Right kidney (tissue), 9 donors: ENCODE results near the gene PLEKHA7.
"Not testable (repeated sequence)": the region's sequence is repeated elsewhere in the genome, so short reads cannot be mapped to it uniquely, and the experiment has no call there.

ENCODE experiments used
- DNase-seq: peaks from one replicate; pipeline ENCODE4 v3.0.0-alpha.2; 2016
- long read RNA-seq, 8 donors: transcript quantifications; one replicate each; lab custom pipeline, GENCODE V29; 2026

Gene PLEKHA7, protein sequence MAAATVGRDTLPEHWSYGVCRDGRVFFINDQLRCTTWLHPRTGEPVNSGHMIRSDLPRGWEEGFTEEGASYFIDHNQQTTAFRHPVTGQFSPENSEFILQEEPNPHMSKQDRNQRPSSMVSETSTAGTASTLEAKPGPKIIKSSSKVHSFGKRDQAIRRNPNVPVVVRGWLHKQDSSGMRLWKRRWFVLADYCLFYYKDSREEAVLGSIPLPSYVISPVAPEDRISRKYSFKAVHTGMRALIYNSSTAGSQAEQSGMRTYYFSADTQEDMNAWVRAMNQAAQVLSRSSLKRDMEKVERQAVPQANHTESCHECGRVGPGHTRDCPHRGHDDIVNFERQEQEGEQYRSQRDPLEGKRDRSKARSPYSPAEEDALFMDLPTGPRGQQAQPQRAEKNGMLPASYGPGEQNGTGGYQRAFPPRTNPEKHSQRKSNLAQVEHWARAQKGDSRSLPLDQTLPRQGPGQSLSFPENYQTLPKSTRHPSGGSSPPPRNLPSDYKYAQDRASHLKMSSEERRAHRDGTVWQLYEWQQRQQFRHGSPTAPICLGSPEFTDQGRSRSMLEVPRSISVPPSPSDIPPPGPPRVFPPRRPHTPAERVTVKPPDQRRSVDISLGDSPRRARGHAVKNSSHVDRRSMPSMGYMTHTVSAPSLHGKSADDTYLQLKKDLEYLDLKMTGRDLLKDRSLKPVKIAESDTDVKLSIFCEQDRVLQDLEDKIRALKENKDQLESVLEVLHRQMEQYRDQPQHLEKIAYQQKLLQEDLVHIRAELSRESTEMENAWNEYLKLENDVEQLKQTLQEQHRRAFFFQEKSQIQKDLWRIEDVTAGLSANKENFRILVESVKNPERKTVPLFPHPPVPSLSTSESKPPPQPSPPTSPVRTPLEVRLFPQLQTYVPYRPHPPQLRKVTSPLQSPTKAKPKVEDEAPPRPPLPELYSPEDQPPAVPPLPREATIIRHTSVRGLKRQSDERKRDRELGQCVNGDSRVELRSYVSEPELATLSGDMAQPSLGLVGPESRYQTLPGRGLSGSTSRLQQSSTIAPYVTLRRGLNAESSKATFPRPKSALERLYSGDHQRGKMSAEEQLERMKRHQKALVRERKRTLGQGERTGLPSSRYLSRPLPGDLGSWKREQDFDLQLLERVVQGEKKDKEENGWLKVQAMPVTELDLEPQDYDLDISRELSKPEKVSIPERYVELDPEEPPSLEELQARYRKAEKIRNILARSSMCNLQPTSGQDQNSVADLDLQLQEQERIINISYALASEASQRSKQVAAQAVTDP
- long read RNA-seq, donor 1, result 0 reads
- long read RNA-seq, donor 2, result 0 reads
- long read RNA-seq, donor 3, result 0 reads
- long read RNA-seq, donor 4, partial matches to known transcripts, result 0 of 8 reads
- long read RNA-seq, donor 4, other reads (novel, unspliced or antisense), result 6 of 8 reads
- long read RNA-seq, donor 5, result 0 reads
- long read RNA-seq, donor 6, partial matches to known transcripts, result 9 of 17 reads
- long read RNA-seq, donor 6, other reads (novel, unspliced or antisense), result 7 of 17 reads
- long read RNA-seq, donor 7, partial matches to known transcripts, result 13 of 16 reads
- long read RNA-seq, donor 7, other reads (novel, unspliced or antisense), result 0 of 16 reads
- long read RNA-seq, donor 8, partial matches to known transcripts, result 0 of 1 reads
- long read RNA-seq, donor 8, other reads (novel, unspliced or antisense), result 0 of 1 reads

DNA sequence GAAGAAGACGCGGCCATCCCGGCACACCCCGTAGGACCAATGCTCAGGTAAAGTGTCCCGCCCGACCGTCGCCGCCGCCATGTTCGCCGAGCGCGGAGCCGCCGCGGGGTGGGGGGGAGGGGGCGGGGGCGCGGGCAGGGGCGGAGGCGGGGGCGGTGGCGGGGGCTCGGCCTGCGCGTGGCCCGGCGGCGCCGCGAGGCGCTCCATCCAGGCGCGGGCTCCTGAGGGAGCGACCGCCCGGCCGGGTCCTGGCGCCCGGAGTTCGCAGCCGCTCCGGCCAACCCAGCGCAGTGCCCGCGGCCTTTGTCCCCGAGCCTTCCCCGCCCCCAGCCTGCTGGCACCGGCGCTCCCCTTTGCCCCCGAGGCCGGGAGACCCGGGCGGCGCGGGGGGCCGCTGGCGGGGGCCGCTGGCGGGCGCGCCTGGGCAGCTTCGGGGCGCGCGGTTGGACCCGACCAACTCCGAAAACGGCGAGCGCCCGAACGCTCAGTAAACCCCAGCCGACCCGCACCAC lies at the start of gene PLEKHA7:
PLEKHA7 (minus strand) TSS at position 94 of the 512 bp plus-strand sequence; CDS start at position 81, 13 bp downstream.
- no peak for DNase-seq

DNA sequence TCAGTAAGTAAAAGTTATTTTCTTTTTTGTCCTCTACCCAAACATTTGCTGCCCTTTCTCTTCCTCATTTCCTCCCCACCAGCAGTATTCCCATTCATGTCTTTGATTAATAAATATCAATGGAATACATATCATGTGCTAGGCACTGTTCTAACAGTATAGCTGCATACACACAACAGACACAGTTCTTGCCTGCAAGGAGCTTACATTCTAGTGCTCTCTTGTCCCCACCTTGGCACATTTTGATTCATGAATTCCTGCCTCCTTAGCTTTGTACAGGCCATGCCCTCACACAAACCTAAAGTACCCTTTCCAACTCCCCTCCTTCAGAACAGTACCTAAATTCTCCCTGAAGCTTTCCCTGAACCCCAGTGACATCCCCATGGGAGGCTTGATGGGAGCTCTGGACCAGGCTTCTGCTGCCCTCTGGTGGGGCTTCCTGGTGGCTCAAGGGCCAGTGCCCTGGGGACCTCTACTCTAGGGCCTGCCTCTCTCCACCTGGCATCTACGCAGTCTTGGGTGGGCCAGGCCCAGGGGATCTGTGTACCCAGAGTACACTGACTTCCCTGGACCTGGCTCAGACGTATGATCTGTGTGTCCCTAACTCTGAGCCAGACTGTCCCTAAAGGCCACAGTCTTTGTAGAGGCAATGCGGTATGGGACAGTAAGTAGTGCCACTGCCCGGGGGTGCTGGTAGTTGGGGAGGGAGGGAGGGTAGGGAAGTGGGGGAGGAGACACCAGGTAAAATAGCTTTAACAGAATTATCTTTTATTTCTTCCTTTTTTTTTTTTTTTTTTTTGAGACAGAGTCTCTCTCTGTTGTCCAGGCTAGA lies 49.2 kb upstream of the PLEKHA7 start:
- DNase-seq, result peak; percentile 31

DNA sequence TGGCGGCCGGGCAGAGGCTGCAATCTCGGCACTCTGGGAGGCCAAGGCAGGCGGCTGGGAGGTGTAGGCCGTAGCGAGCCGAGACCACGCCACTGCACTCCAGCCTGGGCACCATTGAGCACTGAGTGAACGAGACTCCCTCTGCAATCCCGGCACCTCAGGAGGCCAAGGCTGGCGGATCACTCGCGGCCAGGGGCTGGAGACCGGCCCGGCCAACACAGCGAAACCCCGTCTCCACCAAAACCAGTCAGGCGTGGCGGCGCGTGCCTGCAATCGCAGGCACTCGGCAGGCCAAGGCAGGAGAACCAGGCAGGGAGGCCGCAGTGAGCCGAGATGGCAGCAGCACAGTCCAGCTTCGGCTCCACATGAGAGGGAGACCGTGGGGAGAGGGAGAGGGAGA lies 36.9 kb upstream of the PLEKHA7 start:
- not testable (repeated sequence) for DNase-seq

DNA sequence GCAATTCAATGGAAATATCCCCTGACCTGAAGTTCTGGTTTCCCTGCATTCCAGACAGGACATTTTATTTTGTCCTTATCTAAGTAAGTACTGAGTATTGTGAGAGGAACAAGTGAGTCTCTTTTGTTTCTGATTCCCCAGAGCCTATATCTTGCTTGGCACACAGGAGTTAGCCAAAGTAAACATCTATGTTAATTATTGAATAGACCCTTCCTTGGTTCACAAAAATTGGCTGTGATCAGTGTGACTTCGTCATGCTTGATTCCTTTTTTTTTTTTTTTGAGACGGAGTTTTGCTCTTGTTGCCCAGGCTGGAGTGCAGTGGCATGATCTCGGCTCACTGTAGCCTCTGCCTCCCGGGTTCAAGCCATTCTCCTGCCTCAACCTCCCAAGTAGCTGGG lies 34.3 kb upstream of the PLEKHA7 start:
- not testable (repeated sequence) for DNase-seq

DNA sequence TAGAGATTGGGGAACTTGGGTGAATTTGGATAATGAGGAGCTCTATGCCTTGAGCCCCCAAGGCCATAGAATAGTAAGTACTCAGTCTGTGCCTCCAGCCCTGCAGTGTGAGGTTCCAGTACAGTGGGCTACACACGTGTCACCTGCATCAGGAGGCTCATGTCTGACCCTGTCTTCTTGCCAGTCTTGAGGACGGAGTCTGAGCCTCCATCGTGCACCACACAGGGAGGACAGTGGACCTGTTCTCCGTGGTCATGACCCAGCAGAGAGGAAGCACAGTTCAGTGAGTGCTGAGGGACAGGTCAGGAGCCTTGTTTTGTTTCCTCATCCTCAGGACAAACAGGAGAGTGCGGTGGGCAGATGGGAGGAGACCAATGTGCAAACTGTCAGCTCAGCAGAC lies 32.5 kb upstream of the PLEKHA7 start:
- no peak for DNase-seq

DNA sequence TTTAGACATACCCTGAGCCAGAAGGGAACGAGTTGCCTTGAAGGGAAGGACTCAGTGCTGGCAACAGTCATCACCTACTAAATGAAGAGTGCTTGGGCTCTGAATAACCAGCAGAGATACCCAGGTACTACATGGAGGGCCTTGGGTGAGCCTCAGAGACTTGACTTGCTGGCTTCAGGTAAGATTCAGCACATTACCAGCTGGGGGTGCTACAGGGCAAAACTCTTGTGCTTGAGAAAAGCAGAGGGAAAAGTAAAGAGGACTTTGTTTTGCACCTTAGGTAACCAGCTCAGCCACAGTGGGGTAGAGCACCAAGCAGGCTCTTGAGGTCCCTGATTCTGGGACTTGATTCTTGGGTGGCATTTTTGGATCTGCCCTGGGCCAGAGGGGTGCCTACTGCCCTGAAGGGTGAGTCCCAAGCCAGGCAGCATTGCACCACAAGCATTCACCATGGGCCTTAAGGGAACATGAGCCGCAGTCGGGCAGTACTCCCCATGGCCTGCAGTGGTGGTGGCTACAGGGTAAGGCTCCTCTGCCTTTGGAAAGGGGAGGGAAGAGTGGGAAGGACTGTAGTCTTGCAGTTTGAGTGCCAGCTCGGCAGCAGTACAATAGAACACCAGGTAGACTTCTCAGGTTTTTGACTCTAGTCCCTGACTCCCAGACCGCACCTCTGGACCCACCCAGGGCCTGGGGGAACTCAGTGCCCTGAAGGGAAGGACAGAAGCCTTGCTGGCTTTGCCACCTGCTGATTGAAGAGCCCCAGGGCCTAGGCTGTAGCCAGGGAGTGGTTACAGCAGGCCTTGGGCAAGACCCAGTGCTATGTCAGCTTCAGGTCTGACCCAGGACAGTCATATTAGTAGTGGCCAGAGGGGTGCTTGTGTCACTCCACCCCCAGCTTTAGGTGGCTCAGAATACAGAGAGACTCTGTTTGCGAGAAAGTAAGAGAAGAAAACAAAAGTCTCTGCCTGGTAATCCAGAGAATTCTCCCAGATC lies 22.7 kb upstream of the PLEKHA7 start:
- DNase-seq, result no peak

DNA sequence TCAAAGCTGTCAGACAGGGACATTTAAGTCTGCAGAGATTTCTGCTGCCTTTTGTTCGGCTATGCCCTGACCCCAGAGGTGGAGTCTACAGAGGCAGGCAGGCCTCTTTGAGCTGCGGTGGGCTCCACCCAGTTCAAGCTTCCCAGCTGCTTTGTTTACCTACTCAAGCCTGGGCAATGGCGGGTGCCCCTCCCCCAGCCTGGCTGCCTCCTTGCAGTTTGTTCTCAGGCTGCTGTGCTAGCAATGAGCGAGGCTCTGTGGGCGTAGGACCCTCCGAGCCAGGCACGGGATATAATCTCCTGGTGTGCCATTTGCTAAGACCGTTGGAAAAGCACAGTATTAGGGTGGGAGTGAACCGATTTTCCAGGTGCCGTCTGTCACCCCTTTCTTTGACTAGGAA lies 19.8 kb upstream of the PLEKHA7 start:
- DNase-seq, result not testable (repeated sequence)

DNA sequence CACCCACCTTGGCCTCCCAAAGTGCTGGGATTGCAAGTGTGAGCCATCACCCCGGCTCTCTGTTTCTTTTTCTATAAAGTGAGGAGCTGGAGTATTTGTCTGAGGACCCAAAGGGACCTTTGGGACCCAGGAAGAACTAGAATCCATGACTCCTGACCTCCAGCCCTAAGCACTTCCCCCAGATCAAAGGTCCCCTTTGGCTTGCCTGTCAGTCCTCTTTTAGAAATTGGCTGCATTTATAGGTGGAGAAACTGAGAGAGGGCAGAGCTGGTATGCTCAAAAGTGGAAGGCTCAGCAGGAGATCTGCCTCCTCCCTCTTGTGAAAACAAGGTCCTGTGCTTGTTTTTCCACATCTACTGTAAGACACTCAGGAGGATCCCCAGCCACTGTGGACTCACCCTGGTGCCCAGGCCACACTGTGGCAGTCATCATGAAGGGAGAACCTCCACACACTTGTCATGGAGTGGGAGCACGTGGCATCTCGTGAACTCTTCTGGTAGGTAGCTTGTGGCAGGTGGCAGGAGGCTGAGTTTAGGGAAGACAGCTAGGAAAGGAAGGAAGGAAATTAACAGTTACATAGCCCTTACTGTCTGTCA lies 12.4 kb upstream of the PLEKHA7 start:
- DNase-seq, result no peak

DNA sequence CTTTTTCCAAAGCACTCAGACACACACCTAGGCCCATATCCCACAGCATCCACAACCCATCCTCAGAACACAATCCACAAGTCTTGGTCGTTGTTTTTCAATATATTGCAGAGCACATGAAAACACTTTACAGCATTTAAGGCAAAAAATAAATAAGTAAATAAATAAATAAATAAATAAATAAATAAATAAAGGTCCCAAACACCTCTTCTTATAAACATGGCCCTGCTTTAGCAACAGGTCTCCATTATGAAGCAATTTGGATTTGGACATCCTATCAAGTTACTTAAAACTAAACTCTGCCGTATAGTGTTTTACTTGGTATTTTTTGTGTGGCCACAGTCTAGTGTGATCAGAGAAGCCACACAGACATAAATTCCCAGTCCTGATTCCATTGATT lies 10.7 kb upstream of the PLEKHA7 start:
- no peak for DNase-seq

DNA sequence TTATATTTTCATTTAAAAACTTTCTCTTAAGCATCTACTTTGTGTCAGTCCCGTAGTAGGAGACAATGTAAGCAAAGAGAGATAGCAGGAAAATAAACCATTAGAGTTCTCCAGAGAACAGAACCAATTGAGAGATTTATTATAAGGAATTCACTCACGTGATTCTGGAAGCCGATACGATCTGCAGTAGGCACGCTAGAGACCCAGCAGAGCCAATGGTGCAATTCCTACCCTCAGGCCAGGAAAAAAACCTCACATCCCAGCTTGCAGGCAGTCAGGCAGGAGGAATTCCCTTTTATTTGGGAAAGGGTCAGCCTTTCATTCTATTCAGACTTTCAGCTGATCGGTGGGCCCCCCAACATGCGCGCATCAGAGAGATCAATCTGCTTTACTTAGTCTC lies 7.3 kb upstream of the PLEKHA7 start:
- DNase-seq, result no peak

DNA sequence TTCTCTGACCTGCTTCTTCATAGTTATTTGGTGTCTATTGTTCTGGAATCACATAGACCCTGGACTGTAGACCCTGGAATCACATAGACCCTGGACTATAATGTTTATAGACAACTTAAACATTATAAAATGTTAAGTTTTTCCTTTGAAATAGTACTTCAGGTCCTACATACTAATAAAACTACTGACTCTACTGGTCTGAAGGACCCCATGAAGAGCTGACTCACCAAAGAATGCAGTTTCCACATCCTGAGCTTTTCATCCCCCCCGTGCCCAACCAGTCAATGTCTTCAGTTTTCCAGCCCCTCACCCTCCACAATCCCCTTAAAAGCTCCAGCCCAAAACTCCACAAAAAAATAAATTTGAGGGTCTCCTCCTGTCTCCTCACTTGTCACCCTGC lies 6.6 kb upstream of the PLEKHA7 start:
- no peak for DNase-seq

DNA sequence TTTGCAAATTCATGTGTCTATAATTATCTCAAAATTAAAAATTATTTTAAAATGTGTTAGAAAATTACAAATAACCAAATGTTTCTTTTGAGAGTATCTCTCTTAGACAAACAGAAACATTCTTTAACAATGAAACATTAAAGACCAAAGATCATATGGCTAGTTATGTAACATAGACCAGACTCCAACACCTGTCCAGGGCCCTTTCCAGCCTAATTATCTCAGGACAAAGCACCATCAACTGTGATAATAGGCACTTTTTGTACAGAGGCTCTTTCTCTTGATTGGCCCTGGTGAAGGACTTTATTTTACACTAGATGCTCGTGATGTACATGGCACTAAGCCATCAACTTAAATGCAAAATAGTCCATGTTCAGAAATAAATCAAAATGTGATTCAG lies 5.0 kb upstream of the PLEKHA7 start:
- no peak for DNase-seq

DNA sequence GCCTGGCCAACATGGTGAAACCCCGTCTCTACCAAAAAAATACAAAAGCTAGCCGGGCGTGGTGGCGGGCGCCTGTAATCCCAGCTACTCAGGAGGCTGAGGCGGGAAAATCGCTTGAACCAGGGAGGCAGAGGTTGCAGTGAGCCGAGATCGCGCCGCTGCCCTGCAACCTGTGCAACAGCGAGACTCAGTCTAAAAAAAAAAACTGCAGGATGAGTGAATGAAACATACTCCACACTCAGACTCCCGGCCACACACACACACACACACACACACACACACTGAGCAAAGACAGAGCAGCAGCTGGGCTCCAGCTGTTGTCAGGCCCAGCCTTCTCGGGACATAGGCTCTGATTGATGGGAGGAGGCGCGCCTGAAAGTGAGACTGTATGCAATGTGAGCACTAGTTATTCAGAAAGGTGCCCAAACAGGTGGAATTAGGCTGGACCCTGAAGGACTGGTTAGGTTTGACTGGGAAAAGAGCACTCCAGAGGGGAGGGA lies 1.5 kb upstream of the PLEKHA7 start:
- DNase-seq, result peak; percentile 67

DNA sequence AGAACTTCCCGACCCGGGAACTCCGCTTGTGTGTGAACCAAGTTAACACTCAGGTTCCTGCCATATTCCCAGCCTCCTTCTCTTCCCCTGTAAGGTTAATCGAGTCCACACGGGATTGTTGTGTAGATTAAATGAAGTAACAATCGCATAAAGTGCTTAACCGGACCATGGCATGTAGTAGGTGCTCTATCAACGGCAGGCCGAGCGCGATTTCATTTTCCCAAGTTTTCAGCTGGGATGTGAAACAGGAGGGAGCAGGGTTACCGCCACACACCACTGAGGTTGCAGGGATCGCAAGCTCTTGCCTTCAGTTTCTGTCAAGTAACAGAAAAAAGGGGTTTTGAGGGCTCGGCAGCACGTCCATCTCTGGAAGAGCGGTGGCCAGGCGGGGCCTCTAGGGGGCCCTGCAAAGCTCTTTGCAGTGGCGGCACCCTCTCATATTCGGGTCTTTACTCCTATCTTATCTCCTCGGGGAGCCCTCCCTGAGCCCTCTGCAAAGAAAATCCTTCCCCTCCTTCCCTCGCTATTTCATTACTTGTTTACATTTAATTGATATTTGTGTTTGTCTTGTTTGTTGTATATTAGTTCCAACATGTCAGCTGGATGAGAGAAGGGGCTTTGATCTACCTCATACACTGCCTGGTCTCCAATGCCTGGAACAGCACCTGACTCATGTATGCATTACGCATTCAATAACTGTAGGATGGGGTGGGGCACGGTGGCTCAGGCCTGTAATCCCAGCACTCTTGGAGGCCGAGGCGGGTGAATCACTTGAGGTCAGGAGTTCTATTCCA lies 816 bp upstream of the PLEKHA7 start:
- DNase-seq, result peak; percentile 70

DNA sequence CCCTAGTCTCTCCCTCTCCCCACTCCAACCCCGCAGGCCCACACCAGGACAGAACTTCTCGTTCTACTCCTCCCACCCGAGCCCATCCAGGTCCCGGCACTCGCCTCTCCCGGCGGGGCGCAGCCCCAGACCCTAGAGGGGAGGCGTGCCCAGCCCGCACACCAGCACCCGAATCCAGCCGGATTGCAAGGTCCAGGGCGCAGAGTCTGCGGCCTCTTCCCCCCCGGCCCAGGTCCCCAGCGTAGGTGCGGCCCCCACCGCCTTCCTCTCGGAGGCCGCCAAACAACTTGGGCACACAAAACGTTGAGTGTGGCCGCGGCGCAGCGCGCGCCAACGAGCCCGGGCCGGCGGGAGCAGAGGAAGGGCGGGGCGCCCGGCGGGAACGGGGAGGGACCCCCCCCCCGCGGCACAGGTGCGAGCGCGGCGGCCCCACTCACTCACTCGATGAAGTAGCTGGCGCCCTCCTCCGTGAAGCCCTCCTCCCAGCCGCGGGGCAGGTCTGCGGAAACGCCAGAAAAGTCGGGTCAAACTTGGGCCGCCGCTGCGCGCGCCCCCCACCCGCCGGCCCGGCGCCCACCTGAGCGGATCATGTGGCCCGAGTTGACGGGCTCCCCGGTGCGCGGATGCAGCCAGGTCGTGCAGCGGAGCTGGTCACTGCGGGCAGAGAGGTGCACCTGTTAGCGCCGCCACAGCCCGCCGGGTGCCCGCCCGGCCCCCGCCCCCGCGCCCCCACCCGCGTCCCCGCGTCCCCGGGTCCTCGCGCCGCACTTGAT lies 480 bp downstream of the PLEKHA7 start:
- peak; percentile 80 for DNase-seq

DNA sequence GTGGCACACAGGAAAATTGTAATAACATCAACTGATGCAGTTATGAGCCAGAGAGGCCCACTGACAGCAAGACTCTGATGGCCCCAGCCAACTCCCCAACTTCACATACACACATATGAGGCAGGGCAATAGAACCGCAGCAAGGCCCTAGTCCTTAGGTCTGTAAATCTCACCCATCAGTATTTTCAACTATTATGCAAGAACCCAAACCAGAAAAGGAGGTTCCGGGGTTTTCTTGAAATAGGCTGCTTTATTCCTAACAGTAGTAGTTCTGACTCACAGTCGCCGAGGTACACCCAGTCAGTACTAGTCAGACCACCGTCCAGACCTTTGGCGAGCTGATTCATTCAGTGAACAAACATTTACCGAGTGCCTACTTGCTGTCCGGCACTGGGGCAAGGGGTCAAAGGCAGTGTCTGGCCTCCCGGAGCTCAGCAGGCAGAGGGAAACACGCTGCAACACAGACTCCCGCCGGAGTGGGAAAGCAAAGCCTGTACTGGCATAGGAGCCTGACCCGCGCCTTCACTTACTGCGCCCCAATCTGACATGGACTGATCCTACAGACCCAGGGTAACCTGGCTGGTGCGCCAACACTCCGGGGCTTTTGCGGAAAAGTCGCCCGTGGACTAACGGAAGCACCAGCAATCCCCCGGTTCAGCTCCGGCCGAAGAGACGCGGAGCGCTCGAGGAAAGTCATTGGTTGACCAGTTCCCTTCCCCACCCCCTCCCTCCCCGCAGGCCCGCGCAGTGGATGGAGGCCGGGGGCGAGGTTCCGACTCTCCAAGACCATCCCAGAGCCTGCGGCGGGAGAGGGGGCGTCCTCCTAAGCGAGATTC lies 1.3 kb downstream of the PLEKHA7 start:
- no peak for DNase-seq
